HG03108 (cell line): ENCODE data around the gene CDCP2.

Experiments
- ATAC-seq: cut with Tn5 transposase; IDR thresholded peaks from one replicate; pipeline ENCODE4 v1.9.1; 2021; ENCODE audit warnings: moderate library complexity; ENCODE audit not compliant: unreplicated experiment

Gene CDCP2

GRCh38 chr1:54137534-54138061, 15.2 kb downstream of the CDCP2 start:
- ATAC-seq, result no peak

- ATAC-seq, result no peak
Observed at GRCh38 chr1:54136963-54137533, 15.8 kb downstream of the CDCP2 start.

- ATAC-seq, result no peak
Observed at GRCh38 chr1:54136269-54136896, 16.4 kb downstream of the CDCP2 start.

- no peak for ATAC-seq
Observed at GRCh38 chr1:54135436-54136120, 17.2 kb downstream of the CDCP2 start.

DNA sequence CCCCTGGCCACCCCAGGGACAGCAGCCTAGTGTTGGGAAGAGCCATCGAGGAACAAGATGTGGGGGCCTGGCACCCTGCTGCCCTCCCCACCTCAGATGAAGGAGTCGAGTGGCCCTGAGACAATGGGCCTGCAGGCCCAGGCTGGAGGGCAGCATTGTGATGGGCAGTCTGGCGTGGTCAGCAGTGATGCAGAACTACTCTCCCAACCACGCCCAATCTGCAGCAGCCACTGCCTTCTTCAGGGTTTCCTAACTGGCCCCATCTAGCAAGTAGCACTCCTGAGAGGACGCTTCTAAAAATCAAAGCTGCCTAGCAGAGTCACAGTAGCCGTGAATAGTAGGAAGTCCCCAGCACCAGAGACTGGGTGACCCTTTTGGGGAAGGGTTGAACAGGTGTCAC, 18.5 kb downstream of the CDCP2 start:
- ATAC-seq, result no peak

DNA sequence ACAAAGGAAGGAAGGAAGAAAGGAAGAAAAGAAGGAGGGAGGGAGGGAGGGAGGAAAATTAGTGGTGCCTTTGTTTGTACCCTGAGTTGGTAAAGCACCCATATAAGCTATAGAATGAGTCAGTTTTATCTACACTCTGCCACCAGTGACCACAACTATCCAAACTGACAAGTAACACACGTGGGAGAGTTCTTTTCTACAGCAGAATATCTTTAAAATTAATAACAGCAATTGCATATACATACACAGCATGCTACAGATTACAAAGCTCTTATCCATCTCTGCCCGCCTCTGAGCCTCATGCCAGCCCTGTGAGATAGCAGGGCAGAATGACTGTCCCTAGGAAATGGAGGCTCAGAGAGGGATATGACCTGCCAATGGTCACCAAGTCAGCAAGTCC, 20.3 kb downstream of the CDCP2 start:
- ATAC-seq, result no peak

DNA sequence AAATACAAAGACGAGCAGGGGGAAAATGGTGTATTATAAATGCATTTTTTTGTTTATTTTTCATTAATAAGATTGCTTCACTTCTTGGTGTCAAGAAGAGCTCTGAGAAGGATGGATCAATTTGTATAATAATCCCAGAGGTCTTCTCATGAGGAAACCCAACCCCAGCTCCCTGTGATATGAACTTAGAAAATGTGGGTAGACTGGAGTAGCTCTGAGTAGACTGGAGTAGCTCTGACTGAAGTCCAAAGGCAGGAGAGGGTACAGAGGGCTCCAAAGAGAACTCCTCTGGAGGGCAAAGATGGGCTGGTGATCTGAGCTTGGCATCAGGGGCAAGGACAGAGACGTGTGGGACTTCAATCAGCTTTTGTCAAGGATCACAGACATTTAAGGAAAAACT, 21.4 kb downstream of the CDCP2 start:
- no peak for ATAC-seq

DNA sequence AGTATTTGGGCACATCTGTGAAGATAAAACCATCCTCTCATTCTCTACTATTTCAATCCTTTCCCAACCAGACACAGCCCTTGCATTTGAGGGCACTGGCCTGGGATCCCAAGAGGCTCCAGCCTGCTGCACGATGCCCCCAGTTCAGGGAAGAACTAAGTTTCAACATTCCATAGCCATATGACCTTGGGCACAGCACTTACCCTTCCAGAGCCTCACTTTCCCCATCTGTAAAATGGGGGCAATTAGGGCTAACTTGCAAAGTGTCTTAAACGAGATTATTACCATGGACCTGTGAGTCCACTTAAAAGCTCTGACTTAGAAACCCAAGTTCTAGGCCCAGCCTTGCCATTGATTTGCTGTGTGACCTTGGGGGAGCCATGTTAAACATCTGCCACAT, 22.9 kb downstream of the CDCP2 start:
- no peak for ATAC-seq

DNA sequence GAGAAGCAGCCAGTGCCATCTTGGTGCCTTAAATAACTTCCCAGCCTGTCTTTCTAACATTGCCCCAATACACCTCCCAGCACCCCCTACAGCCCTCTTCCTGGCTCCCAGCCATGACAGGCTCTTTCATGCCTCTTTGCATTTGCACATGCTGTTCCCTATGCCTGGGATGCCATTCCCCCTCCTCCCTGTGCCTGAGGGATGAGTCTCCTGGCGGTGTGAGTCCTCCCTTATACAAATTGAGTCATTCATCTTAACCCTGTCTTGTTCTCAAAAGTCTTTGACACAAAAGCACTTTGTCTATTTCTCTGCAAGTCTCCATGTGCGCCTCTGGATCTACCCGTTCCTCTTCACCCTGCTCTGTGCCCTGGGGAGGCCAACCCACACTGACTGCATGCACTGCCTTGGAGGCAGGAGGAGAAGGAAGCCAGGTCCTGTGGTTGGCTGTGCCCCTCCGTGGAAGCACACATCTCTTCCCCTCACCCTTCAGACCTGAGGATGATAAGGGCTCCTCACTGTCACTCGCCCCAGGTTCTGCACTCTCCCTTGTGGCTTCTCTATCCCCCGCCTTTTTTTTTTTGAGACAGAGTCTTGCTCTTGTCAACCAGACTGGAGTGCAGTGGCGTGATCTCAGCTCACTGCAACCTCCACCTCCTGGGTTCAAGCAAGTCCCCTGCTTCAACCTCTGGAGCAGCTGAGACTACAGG, 25.1 kb downstream of the CDCP2 start:
- no peak for ATAC-seq

GRCh38 chr1:54126271-54126815, 26.5 kb downstream of the CDCP2 start:
- ATAC-seq, result no peak

- ATAC-seq, result no peak
Observed at GRCh38 chr1:54125386-54126070, 27.3 kb downstream of the CDCP2 start.

DNA sequence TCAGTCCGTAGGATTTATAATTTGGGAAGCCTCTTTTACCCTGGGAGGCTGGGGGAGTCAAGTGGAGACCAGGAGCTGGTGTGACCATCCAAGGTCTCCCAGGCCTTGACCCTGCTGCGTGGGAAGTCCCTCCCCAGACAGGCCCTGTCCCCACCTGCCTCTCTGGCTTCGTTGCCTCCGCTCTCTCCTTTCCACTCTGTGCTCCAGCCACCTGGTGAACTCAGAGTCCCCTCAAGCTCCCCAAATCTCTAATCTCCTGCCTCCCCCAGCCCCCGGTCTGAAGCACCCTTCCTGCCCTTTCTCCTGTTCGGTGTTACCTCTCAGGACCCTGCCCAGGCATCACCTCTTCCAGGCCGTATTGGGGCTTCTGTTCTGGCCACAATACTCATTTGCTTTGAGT, 27.9 kb downstream of the CDCP2 start:
- no peak for ATAC-seq

DNA sequence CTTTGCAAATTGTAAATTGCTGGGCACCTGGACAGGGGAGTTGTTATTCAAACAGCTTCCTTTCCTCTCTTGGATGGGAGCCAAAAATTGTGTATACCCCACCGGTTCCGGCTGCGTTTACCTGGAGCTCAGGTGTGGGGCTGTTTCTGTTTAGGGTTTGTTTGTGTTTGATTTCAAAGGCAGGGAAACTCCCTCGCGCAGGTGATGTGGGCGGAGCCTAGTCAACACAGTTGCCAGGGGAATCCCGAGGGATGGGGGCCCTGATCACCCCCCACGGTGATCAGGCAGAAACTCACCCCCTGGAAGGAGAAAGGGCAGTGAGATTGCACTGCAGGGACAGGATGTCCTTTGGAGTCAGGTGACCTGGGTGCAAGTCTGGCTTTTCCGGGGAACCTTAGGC, 28.3 kb downstream of the CDCP2 start:
- no peak for ATAC-seq

DNA sequence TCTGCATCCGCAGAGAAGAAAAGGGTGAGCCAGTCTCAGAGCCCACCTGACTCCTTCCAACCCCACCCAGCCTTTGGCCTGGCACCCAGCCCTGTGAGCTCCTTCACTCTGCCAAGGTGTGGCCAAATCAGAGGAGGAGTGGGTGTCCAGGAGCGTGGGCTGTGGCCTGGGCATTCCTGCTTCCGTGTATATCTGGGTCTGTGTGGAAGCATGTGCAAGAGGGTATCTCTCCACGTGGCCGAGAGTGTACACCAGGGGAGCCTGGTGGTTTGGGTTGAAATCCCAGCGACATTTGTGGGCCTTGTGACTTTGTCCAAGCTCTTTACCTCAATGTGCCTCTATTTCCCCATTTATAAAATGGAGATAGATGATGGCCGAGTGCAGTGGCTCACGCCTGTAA, 29.8 kb downstream of the CDCP2 start:
- no peak for ATAC-seq

- no peak for ATAC-seq
Observed at GRCh38 chr1:54122135-54122751, 30.6 kb downstream of the CDCP2 start.

GRCh38 chr1:54121482-54122134, 31.2 kb downstream of the CDCP2 start:
- ATAC-seq, result no peak

- no peak for ATAC-seq
Observed at GRCh38 chr1:54120698-54121481, 31.9 kb downstream of the CDCP2 start.

- no peak for ATAC-seq
Observed at GRCh38 chr1:54120018-54120697, 32.6 kb downstream of the CDCP2 start.

GRCh38 chr1:54118704-54119103, 34.1 kb downstream of the CDCP2 start:
- no peak for ATAC-seq
